HUES48 (cell line): ENCODE data around the gene PIGC.

Experiments used
- H3K27ac ChIP-seq: one replicate; pipeline ENCODE4 v1.7.0; 2013; ENCODE audit warnings: low read depth, low read length, inconsistent platforms
- H3K27me3 ChIP-seq: 2 replicates; pipeline ENCODE4 v1.6.1; 2013; ENCODE audit warnings: mild to moderate bottlenecking, low read length; ENCODE audit not compliant: control insufficient read depth, insufficient read depth
- H3K36me3 ChIP-seq: 2 replicates; pipeline ENCODE4 v1.6.1; 2013; ENCODE audit warnings: low read length; ENCODE audit not compliant: control insufficient read depth, insufficient read depth
- H3K4me1 ChIP-seq: 2 replicates; pipeline ENCODE4 v1.6.1; 2013; ENCODE audit warnings: mild to moderate bottlenecking, low read length; ENCODE audit not compliant: control insufficient read depth, insufficient read depth
- H3K4me3 ChIP-seq: 2 replicates; pipeline ENCODE4 v1.5.1; 2013; ENCODE audit warnings: mild to moderate bottlenecking, low read depth, low read length
- H3K9ac ChIP-seq: 2 replicates; pipeline ENCODE4 v1.6.1; 2013; ENCODE audit warnings: mild to moderate bottlenecking, low read depth, low read length, moderate library complexity
- H3K9me3 ChIP-seq: 2 replicates; pipeline ENCODE4 v1.6.1; 2013; ENCODE audit warnings: low read length; ENCODE audit not compliant: control insufficient read depth, insufficient read depth

The PIGC gene

DNA sequence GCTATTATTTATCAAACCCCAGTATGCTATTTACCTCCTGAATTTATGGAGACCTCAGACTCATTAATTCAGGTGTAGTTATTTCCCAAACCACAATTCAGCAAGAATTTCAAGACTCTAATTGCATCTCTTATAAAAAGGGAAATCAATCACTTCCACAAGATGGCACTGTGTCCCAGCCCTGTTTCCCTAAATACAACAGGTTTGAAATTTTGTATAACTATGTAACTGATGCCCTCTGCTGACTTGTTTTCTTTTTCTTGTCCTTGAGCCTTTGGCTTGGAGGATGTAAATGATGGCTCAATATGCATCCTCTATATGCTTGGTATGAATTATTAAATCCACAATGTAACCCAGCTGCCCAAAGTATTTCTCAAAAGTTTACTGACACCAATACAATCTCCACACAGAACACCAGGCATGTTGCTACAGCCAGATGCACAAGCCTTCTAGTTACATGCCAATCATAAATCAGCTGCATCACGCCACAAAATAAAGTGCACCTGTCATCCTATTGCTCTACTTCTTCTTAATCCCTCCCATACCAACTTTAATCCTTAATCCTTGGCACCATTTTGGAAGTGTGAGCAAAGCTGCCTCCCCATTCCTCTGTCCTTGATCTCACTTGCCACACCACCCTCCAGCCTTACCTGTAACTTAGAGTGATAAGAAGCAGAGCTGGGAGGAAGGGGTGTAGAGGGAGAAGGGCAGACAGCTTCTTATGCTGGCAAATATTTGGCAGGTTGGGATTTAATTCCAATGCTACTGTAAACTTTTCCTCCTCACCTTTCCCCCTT lies 14.3 kb downstream of the PIGC start:
- no peak overlapping the region for H3K27ac ChIP-seq
- peaks cover 13% of the 10 kb centered on the region for H3K4me1 ChIP-seq
- no peak overlapping the region for H3K9ac ChIP-seq
- no peak overlapping the region for H3K4me3 ChIP-seq
- no peaks in the 10 kb centered on the region for H3K36me3 ChIP-seq
- no peaks in the 10 kb centered on the region for H3K27me3 ChIP-seq
- H3K9me3 ChIP-seq, result no peaks in the 10 kb centered on the region

DNA sequence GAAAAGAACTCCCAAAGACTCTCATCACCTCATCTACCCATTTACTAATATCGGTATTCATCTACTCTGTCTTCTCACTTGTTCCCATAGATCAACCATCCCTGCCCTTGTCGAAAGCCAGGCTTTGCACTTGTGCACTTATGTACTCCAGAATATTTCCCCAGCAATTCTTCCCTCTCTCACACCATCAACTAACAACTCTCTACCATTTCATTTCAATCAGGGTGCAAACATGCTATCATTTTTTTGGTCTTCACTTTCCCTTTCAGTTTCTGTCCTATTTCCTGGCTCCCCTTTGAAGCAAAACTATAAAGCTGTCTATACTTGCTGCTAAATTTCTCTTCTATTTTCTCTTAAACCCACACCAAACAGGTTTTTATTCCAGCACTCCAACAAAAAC lies 16.7 kb downstream of the PIGC start:
- no peaks in the 10 kb centered on the region for H3K27me3 ChIP-seq
- H3K4me1 ChIP-seq, result peaks cover 13% of the 10 kb centered on the region
- H3K27ac ChIP-seq, result no peak overlapping the region
- H3K36me3 ChIP-seq, result no peaks in the 10 kb centered on the region
- no peak overlapping the region for H3K9ac ChIP-seq
- no peak overlapping the region for H3K4me3 ChIP-seq
- no peaks in the 10 kb centered on the region for H3K9me3 ChIP-seq

DNA sequence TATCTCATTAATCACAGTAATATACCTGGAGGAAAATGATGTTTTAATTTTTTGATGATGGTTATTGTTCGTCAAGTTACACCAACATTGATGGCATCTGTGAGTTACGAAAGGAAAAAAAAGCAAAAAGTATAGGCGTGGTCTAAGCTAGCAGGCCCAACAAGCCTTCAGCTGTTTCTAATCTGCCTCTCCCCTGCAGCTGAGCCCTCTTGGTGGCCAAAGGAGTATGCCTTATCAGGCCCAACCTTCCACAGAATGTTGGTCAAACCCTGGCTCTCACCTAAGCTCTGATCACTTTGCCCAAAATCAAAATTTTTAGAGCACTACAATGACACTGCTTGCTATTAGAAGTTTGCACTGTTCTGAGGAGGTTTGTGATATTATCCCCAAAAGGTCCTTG lies 18.5 kb downstream of the PIGC start:
- Histone ChIP-seq H3K4me1 (peaks cover 12% of the 10 kb centered on the region), H3K9ac (no peak overlapping the region)

DNA sequence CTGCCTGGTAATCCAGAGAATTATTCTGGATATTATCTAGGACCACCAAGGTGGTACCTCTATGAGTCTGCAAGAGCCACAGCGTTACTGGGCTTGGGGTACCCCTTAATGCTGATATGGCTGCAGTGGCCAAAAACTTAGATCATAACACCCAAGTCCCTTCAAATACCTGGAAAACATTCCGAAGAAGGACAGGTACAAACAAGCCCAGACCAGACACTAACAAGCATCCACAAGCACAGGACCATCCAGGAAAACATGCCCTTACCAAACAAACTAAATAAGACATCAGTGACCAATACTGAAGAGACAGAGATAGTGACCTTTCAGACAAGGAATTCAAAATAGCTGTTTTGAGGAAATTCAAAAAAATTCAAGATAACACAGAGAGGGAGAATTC lies 20.5 kb downstream of the PIGC start:
- H3K27me3 ChIP-seq, result no peaks in the 10 kb centered on the region
- H3K27ac ChIP-seq, result no peak overlapping the region
- H3K4me1 ChIP-seq, result peaks cover 12% of the 10 kb centered on the region
- H3K36me3 ChIP-seq, result no peaks in the 10 kb centered on the region
- no peaks in the 10 kb centered on the region for H3K9me3 ChIP-seq
- no peak overlapping the region for H3K9ac ChIP-seq
- H3K4me3 ChIP-seq, result no peak overlapping the region

More for the DNA sequence above, 18.5 kb downstream of the PIGC start:
- H3K36me3 ChIP-seq, result no peaks in the 10 kb centered on the region
- H3K27ac ChIP-seq, result no peak overlapping the region
- H3K4me3 ChIP-seq, result no peak overlapping the region
- no peaks in the 10 kb centered on the region for H3K9me3 ChIP-seq
- H3K27me3 ChIP-seq, result no peaks in the 10 kb centered on the region

- Histone ChIP-seq H3K4me1 (peaks cover 25% of the 10 kb centered on the region), H3K27me3 (no peaks in the 10 kb centered on the region), H3K27ac (no peak overlapping the region), H3K9ac (no peak overlapping the region), H3K36me3 (no peaks in the 10 kb centered on the region), H3K4me3 (no peak overlapping the region), H3K9me3 (no peaks in the 10 kb centered on the region)
Observed at GRCh38 chr1:172421974-172422604, 21.8 kb downstream of the PIGC start.

DNA sequence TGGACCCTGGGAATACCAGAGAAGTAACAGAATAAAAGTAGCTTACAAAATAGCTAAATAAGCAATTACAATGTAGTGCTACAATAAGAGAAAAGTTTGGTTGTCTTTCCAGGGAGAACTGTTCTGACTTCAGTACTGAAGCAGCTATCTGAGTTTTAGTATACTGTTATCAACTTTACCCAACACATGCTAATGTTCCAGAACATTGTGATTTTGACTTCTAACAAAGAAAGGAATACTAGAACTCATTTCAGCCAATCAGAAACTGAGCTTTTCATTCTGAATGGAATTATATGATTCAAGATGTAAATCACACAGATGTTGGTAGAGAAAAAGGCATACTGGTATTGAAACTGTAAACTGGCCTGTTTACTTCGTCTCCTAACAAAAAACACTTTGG lies 23.5 kb downstream of the PIGC start, which contains the start of gene C1orf105:
C1orf105 (plus strand) TSS at position 301 of the 400 bp plus-strand sequence. CDS start 201 bp downstream, outside the sequence.
- Histone ChIP-seq H3K4me3 (no peak within 1 kb of the TSS), H3K9me3 (no peaks in the 10 kb centered on the region), H3K36me3 (no peaks in the 10 kb centered on the region), H3K9ac (no peak within 1 kb of the TSS), H3K4me1 (peaks cover 27% of the 10 kb centered on the region), H3K27me3 (no peaks in the 10 kb centered on the region), H3K27ac (no peak within 1 kb of the TSS)

DNA sequence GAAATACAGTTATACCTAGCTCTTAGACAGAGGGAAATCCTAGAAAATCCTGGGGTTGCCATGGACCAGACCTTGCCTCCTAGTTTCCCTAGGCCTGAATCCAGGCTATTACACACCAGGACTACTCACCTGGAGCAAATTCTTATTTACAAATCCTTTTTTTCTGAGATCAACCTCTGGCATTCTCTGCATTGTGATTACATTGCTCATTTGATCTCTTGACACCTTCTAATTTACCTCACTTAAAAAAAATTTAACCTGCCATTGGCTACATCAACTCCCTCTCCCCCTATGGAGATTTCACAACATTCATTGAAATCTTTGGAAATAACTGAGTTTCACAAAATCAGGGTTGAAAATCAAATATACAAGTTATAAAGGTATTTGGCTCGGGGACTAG lies 26.3 kb downstream of the PIGC start:
- no peak overlapping the region for H3K4me3 ChIP-seq
- peaks cover 27% of the 10 kb centered on the region for H3K4me1 ChIP-seq
- H3K9me3 ChIP-seq, result no peaks in the 10 kb centered on the region
- no peaks in the 10 kb centered on the region for H3K27me3 ChIP-seq
- H3K9ac ChIP-seq, result no peak overlapping the region
- H3K36me3 ChIP-seq, result no peaks in the 10 kb centered on the region
- H3K27ac ChIP-seq, result peak overlapping the region; percentile 11

DNA sequence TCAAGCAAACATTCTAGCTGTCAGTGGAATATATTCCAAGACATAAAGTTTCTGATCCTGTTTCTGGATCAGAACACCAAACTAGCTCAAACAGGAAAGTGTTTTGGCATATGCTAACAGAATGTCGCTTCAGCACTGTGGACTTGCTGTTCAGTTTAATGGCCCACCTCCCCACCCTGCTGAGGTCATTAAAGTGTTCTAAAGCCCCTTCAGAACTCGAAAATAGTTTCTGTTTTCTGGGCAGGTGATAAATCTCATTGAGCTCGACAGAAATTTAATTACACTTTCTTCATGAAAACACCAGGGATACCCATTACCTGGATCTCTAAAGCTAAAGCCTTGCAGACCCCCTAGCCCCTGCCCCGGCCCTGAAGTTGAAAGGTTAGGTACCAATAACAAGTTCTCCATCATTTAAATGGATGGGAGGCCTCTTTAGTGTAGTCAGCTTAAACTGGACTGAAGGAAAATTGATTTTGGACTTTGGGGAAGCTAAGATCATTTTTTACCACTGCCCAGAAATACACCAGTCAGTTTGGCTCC lies 27.3 kb downstream of the PIGC start:
- Histone ChIP-seq H3K4me1 (peaks cover 26% of the 10 kb centered on the region), H3K27ac (no peak overlapping the region), H3K27me3 (no peaks in the 10 kb centered on the region), H3K36me3 (no peaks in the 10 kb centered on the region), H3K9ac (no peak overlapping the region), H3K4me3 (no peak overlapping the region), H3K9me3 (no peaks in the 10 kb centered on the region)

GRCh38 chr1:172414331-172414730 lies 29.5 kb downstream of the PIGC start:
- Histone ChIP-seq H3K36me3 (no peaks in the 10 kb centered on the region), H3K9ac (no peak overlapping the region), H3K27ac (no peak overlapping the region), H3K4me3 (no peak overlapping the region), H3K9me3 (no peaks in the 10 kb centered on the region), H3K4me1 (peaks cover 23% of the 10 kb centered on the region), H3K27me3 (no peaks in the 10 kb centered on the region)

DNA sequence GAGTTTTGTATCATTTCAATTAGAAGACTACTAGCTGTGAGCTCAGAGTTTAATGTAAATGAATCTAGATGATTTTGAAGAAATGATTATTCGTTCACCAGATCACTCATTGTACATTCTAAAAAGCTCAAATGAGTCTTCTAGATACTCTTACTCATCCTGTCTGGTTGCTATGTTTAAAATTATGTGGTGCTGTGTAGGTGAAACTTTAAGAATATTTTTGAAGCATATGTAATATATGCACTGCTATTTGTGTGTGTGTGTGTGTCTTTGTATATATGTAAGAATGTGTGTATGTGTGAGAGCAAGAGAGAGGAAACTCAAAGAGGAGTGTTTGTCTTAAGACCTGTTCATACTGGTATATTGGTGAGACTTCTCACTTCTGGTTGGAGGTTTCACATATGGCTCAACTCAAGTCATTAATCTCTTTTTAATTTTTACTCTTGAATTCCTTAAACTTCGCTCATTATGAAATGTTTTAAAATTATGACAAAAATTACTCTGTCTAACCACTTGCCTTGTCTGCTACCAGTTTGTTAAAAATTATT lies 32.0 kb downstream of the PIGC start:
- Histone ChIP-seq H3K27me3 (no peaks in the 10 kb centered on the region), H3K9me3 (no peaks in the 10 kb centered on the region), H3K9ac (no peak overlapping the region), H3K4me3 (no peak overlapping the region), H3K4me1 (peaks cover 7% of the 10 kb centered on the region), H3K36me3 (no peaks in the 10 kb centered on the region), H3K27ac (no peak overlapping the region)

- Histone ChIP-seq H3K4me3 (no peak overlapping the region), H3K36me3 (no peaks in the 10 kb centered on the region), H3K9ac (no peak overlapping the region), H3K27me3 (no peaks in the 10 kb centered on the region), H3K4me1 (no peaks in the 10 kb centered on the region), H3K27ac (no peak overlapping the region), H3K9me3 (no peaks in the 10 kb centered on the region)
Observed at GRCh38 chr1:172410027-172410426, 33.8 kb downstream of the PIGC start.
